Progenitor cell of endocrine pancreas (in vitro differentiated cells): ENCODE results near the gene IZUMO4. TPM values are rescaled to one million over a fixed set of nuclear protein-coding genes. Genes with fewer than 3 reads are reported as not detected.
A peak's percentile ranks its signal among the peaks of the same experiment; 100 is the strongest.

Source experiments
- DNase-seq: peaks from one replicate; pipeline ENCODE4 v3.0.0; 2021; ENCODE audit warnings: low spot score; ENCODE audit not compliant: unreplicated experiment
- H3K27ac Mint-ChIP-seq: 2 replicates; pipeline ENCODE4 v1.8.0; 2021; ENCODE audit warnings: mild to moderate bottlenecking, moderate library complexity, mixed read lengths
- H3K27me3 Mint-ChIP-seq: 2 replicates; pipeline ENCODE4 v1.8.0; 2021; ENCODE audit warnings: mixed read lengths
- H3K36me3 Mint-ChIP-seq: 2 replicates; pipeline ENCODE4 v1.8.0; 2022; ENCODE audit warnings: mixed read lengths; ENCODE audit not compliant: insufficient read depth
- H3K4me1 Mint-ChIP-seq: 2 replicates; pipeline ENCODE4 v1.8.0; 2021; ENCODE audit warnings: low read depth, mixed read lengths
- H3K4me3 Mint-ChIP-seq: 2 replicates; pipeline ENCODE4 v1.8.0; 2021; ENCODE audit warnings: low read depth, mild to moderate bottlenecking, moderate library complexity, mixed read lengths
- H3K9me3 Mint-ChIP-seq: 2 replicates; pipeline ENCODE4 v1.8.0; 2021; ENCODE audit warnings: low read depth, mixed read lengths
- CTCF ChIP-seq: fragments of 200-600 bp; sonication (generic); IDR thresholded peaks from one replicate; pipeline ENCODE4 v1.5.0; 2021; ENCODE audit warnings: antibody characterized with exemption, mild to moderate bottlenecking; ENCODE audit not compliant: unreplicated experiment
- total RNA-seq: library from RNA; stranded (reverse); gene quantifications from 2 replicates; pipeline ENCODE4 v1.2.1, GENCODE V29; 2021

The IZUMO4 gene
- total RNA-seq, 1 donor from 2014 or later, result 16.5 TPM

GRCh38 chr19:2114218-2114617 is 17.5 kb downstream of the IZUMO4 start:
- Mint-ChIP-seq H3K4me1 (no peaks in the 10 kb centered on the region), H3K9me3 (no peaks in the 10 kb centered on the region), H3K27ac (peak overlapping the region; percentile 70), H3K4me3 (no peak overlapping the region), H3K27me3 (no peaks in the 10 kb centered on the region), H3K36me3 (peaks cover 13% of the 10 kb centered on the region)
- no peak for DNase-seq
- no peak for TF ChIP-seq CTCF

GRCh38 chr19:2114821-2115220 is 18.1 kb downstream of the IZUMO4 start:
- DNase-seq, result no peak
- H3K36me3 Mint-ChIP-seq, result peaks cover 14% of the 10 kb centered on the region
- no peaks in the 10 kb centered on the region for H3K4me1 Mint-ChIP-seq
- no peaks in the 10 kb centered on the region for H3K9me3 Mint-ChIP-seq
- TF ChIP-seq CTCF, result no peak
- no peak overlapping the region for H3K4me3 Mint-ChIP-seq
- H3K27me3 Mint-ChIP-seq, result no peaks in the 10 kb centered on the region
- H3K27ac Mint-ChIP-seq, result peak overlapping the region; percentile 41

- H3K4me1 Mint-ChIP-seq, result no peaks in the 10 kb centered on the region
- no peak for TF ChIP-seq CTCF
- no peaks in the 10 kb centered on the region for H3K9me3 Mint-ChIP-seq
- no peak for DNase-seq
- H3K36me3 Mint-ChIP-seq, result peaks cover 14% of the 10 kb centered on the region
- H3K27me3 Mint-ChIP-seq, result no peaks in the 10 kb centered on the region
- no peak overlapping the region for H3K4me3 Mint-ChIP-seq
- H3K27ac Mint-ChIP-seq, result no peak overlapping the region
Observed at GRCh38 chr19:2115324-2115723, 18.6 kb downstream of the IZUMO4 start.

DNA sequence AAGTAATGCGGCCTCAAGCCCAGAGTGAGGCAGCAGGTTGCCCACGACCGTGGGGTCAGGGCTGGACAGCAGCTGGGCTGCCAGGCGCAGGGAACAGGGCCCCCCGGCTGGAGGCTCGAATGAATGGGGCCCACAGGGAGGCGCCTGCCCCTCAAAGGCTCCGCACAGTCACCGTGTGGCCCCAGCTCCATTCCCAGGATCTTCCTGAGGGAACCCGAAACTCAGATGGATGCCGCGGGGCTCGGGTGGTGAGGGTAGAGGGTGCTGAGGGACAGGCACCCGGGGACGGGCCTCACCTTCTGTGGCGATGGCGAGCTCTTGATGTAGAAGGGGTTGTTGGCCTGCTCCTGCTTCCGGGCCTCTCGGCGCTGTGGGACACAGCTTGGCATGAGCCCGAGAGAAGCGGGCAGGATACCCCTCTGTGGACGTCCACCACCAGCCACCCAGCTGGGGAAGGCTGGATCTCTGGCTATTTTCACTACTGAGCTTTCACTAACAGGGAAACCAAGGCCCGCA is 19.3 kb downstream of the IZUMO4 start:
- Mint-ChIP-seq H3K4me3 (no peak overlapping the region), H3K36me3 (peaks cover 14% of the 10 kb centered on the region), H3K9me3 (no peaks in the 10 kb centered on the region), H3K27me3 (no peaks in the 10 kb centered on the region), H3K4me1 (no peaks in the 10 kb centered on the region), H3K27ac (no peak overlapping the region)
- TF ChIP-seq CTCF, result no peak
- DNase-seq, result no peak

DNA sequence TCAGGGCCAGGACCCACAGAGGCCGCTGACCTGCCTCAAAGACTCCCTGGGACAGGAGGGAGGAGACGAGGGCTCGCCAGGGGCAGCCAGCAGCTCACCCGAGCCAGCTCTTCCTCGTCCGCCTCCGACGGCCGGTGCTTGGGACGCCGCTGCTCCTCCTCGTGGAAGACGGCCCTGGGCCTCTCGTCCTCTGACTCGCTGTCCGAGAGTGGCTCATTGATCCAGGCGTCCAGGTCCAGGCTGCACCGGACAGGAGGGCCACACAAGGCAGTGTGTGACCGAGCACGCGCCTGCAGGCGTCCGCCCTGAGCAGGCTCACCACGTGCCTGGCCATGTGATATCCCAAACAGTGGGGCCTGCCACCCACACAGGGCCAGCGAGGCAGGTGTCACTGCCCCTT is 19.8 kb downstream of the IZUMO4 start:
- H3K9me3 Mint-ChIP-seq, result no peaks in the 10 kb centered on the region
- no peaks in the 10 kb centered on the region for H3K27me3 Mint-ChIP-seq
- H3K4me1 Mint-ChIP-seq, result no peaks in the 10 kb centered on the region
- DNase-seq, result no peak
- peaks cover 16% of the 10 kb centered on the region for H3K36me3 Mint-ChIP-seq
- TF ChIP-seq CTCF, result no peak
- no peak overlapping the region for H3K4me3 Mint-ChIP-seq
- H3K27ac Mint-ChIP-seq, result no peak overlapping the region
